SU-DHL-6 (cell line): Measurements from ENCODE around the gene CADPS.

Experiments used
- H2AFZ ChIP-seq: fragments of 200-600 bp; sonication (generic); 2 replicates; pipeline ENCODE4 v1.6.1; 2014; ENCODE audit warnings: low read depth, mild to moderate bottlenecking, moderate library complexity, mixed read lengths, antibody characterized with exemption, low read length; ENCODE audit not compliant: severe bottlenecking
- H3F3A ChIP-seq: fragments of 200-600 bp; shearing (Covaris generic); 2 replicates; pipeline ENCODE4 v1.6.0; 2016; ENCODE audit warnings: antibody characterized with exemption, mild to moderate bottlenecking; ENCODE audit not compliant: insufficient read depth
- H3K27ac ChIP-seq: fragments of 200-600 bp; sonication (generic); 2 replicates; pipeline ENCODE4 v1.5.1; 2016; ENCODE audit warnings: low read depth, mild to moderate bottlenecking, low read length, moderate library complexity, mixed read lengths
- H3K27me3 ChIP-seq: fragments of 200-600 bp; sonication (generic), shearing (Covaris generic); 2 replicates; pipeline ENCODE4 v1.6.0; 2014; ENCODE audit warnings: mild to moderate bottlenecking, low read length
- H3K36me3 ChIP-seq: fragments of 200-600 bp; sonication (generic); 2 replicates; pipeline ENCODE4 v1.6.1; 2014; ENCODE audit warnings: mild to moderate bottlenecking, low read length, mixed read lengths
- H3K4me2 ChIP-seq: fragments of 300-600, 200-600 bp; shearing (Covaris generic), sonication (generic); 2 replicates; pipeline ENCODE4 v1.6.0; 2014; ENCODE audit warnings: low read length, low read depth, mild to moderate bottlenecking; ENCODE audit not compliant: poor library complexity, severe bottlenecking
- H3K4me3 ChIP-seq: fragments of 200-600 bp; sonication (generic); 2 replicates; pipeline ENCODE4 v1.5.1; 2014; ENCODE audit warnings: antibody characterized with exemption, low read length, mild to moderate bottlenecking, mixed read lengths; ENCODE audit not compliant: insufficient read depth, poor library complexity, severe bottlenecking
- H3K79me2 ChIP-seq: fragments of 200-600 bp; sonication (generic); 2 replicates; pipeline ENCODE4 v1.6.1; 2014; ENCODE audit warnings: mild to moderate bottlenecking, low read length, moderate library complexity; ENCODE audit not compliant: insufficient read depth
- H3K9ac ChIP-seq: fragments of 200-600 bp; sonication (generic); 2 replicates; pipeline ENCODE4 v1.7.0; 2014; ENCODE audit warnings: mild to moderate bottlenecking, low read length
- H3K9me2 ChIP-seq: fragments of 200-600 bp; sonication (generic); replicated peaks from 2 replicates; pipeline ENCODE4 v1.6.1; 2014; ENCODE audit warnings: low read length; ENCODE audit not compliant: insufficient read depth
- H3K9me3 ChIP-seq: fragments of 200-600 bp; sonication (generic); 2 replicates; pipeline ENCODE4 v1.6.1; 2014; ENCODE audit warnings: low read length, mixed read lengths; ENCODE audit not compliant: insufficient read depth
- H4K20me1 ChIP-seq: fragments of 200-600 bp; sonication (generic); 2 replicates; pipeline ENCODE4 v1.6.1; 2014; ENCODE audit warnings: low read depth, mild to moderate bottlenecking, antibody characterized with exemption, low read length, moderate library complexity, mixed read lengths
- EZH2phosphoT487 ChIP-seq: fragments of 200-600 bp; sonication (generic), shearing (Covaris generic); conservative IDR thresholded peaks from 2 replicates; pipeline ENCODE4 v1.6.1; 2018; ENCODE audit warnings: mild to moderate bottlenecking, antibody characterized with exemption, low read length, moderate library complexity, mixed read lengths
- TF ChIP-seq, protein P1 (sequence below): fragments of 200-600 bp; sonication (generic); IDR thresholded peaks from one replicate; pipeline ENCODE4 v1.5.1; 2017; ENCODE audit warnings: antibody characterized with exemption, mild to moderate bottlenecking, low read length, moderate library complexity; ENCODE audit not compliant: insufficient read depth, poor library complexity, severe bottlenecking

Gene CADPS

DNA sequence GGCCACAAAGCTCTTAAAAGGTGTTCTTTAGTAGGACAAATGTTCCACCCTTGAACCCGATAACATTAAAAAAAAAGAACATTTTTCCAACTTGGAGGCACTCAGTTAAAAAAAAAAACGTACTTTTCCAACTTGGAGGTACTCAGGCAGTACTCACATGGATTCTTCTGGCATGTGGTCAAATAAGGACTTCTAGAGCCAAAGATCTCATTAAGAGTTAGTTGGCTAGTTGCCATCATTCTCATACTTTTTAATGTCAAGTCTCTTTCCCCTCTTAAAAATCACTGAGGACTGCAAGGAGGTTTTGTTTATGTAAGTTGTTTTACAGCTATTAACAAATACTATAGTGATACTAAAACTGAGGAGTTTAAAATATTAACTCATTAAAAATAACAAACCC, 101.0 kb downstream of the CADPS start:
- Histone ChIP-seq H3K36me3 (no peaks in the 10 kb centered on the region), H3K27me3 (no peaks in the 10 kb centered on the region), H3K4me3 (no peak overlapping the region), H3K27ac (no peak overlapping the region), H3K79me2 (no peaks in the 10 kb centered on the region), H3K9me3 (no peaks in the 10 kb centered on the region), H3K9me2 (no peaks in the 10 kb centered on the region), H2AFZ (no peak overlapping the region), H3F3A (no peaks in the 10 kb centered on the region), H3K9ac (no peak overlapping the region), H3K4me2 (no peak overlapping the region), H4K20me1 (no peaks in the 10 kb centered on the region)
- TF ChIP-seq, protein P1, sequence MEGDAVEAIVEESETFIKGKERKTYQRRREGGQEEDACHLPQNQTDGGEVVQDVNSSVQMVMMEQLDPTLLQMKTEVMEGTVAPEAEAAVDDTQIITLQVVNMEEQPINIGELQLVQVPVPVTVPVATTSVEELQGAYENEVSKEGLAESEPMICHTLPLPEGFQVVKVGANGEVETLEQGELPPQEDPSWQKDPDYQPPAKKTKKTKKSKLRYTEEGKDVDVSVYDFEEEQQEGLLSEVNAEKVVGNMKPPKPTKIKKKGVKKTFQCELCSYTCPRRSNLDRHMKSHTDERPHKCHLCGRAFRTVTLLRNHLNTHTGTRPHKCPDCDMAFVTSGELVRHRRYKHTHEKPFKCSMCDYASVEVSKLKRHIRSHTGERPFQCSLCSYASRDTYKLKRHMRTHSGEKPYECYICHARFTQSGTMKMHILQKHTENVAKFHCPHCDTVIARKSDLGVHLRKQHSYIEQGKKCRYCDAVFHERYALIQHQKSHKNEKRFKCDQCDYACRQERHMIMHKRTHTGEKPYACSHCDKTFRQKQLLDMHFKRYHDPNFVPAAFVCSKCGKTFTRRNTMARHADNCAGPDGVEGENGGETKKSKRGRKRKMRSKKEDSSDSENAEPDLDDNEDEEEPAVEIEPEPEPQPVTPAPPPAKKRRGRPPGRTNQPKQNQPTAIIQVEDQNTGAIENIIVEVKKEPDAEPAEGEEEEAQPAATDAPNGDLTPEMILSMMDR: no peak
- no peak for TF ChIP-seq EZH2phosphoT487

DNA sequence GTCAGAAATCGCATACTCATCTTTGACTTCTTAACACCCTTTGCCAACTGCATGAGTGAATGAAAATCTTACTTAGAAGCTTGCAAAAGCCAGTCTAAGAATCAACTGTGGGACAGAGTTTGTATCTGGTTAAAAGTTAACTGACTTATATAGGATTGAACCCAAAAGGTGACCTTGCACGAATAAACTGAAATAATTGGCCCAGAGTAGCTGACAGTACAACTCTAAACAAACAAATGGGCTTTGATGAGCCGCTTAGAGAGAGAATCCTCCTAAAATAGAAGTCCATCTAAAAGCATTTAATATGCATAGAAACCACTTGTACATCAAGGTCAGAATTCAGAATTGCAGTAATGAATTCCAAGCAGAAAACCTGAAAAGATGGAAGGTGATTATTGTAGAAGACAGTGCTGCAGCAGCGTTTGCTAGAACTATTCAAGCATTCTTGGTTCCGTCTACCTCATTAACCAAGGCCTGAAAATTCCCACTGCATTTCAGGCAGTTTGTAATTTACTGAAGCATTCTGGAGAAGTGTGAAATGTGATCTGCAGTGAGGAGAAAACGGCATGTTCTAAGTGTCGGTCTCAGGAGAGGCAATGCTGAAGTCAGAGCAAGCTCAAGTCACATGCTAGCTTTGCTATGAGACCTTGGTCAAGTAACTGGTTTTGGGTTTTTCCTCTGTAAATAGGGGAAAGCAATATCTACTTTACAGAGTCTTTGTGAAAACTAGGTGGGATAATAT, 103.7 kb downstream of the CADPS start:
- no peak overlapping the region for H3K27ac ChIP-seq
- TF ChIP-seq, protein P1: no peak
- no peak for TF ChIP-seq EZH2phosphoT487

DNA sequence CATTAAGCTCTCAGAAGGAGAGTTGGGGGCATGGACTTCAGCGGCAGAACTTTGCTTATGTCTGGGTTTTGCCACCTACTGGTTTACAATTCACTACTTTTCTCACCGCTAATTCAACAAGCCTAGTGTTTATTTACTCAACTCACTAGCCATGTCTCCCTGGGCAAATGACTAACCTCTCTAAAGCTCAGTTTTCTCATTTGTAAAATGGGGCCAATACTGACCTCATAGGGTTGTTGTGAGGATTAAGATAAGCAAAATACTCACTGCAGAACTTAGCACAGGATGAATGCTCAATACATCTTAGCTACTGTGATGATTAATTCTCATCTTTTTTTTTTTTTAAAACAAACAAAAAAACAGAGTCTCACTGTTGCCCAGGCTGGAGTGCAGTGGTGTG, 106.3 kb downstream of the CADPS start:
- no peak overlapping the region for H3K9ac ChIP-seq
- H3K79me2 ChIP-seq: no peaks in the 10 kb centered on the region
- H3K4me3 ChIP-seq: no peak overlapping the region
- no peaks in the 10 kb centered on the region for H3K9me3 ChIP-seq
- no peaks in the 10 kb centered on the region for H3F3A ChIP-seq
- H3K27me3 ChIP-seq: no peaks in the 10 kb centered on the region
- no peak overlapping the region for H3K4me2 ChIP-seq
- TF ChIP-seq, protein P1: no peak
- TF ChIP-seq EZH2phosphoT487: no peak
- H2AFZ ChIP-seq: no peak overlapping the region
- H3K36me3 ChIP-seq: no peaks in the 10 kb centered on the region
- H4K20me1 ChIP-seq: no peaks in the 10 kb centered on the region
- H3K27ac ChIP-seq: no peak overlapping the region
- H3K9me2 ChIP-seq: no peaks in the 10 kb centered on the region

More for the DNA sequence above, 103.7 kb downstream of the CADPS start:
- Histone ChIP-seq H3K4me2 (no peak overlapping the region), H3F3A (no peaks in the 10 kb centered on the region), H3K27me3 (no peaks in the 10 kb centered on the region), H3K4me3 (no peak overlapping the region), H4K20me1 (no peaks in the 10 kb centered on the region), H3K79me2 (no peaks in the 10 kb centered on the region), H3K9me3 (no peaks in the 10 kb centered on the region), H3K9me2 (no peaks in the 10 kb centered on the region), H3K36me3 (no peaks in the 10 kb centered on the region), H3K9ac (no peak overlapping the region), H2AFZ (no peak overlapping the region)
